ENCODE data around the gene CNOT1. TPM values are rescaled to one million over a fixed set of nuclear protein-coding genes. Genes with fewer than 3 reads are reported as not detected.

The CNOT1 gene
- total and polyA plus RNA-seq, 5 experiments from 2014 or later = 65.1 to 259 (median 95.9) TPM

DNA sequence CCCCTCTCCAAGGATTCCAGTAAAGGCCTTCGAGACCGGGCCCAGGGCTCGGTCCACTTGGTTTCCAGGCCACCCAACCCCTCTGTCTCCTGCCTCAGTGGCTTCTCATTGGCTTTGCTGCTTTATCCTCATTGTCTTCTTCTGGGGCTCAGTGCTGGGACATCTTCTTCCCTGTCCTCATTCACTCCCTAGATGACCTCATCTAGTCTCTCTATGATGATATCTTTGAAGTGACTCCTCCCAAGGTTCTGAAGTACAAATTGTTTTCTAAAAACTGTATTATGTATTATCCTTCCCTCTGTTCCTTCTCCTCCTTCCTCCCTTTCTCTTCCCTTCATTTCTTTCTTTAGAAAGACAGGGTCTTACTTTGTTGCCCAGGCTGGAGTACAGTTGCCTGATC is 156.8 kb downstream of the CNOT1 start:
- no peaks in the 10 kb centered on the region for H3K36me3 Mint-ChIP-seq
- DNase-seq (no peak), ATAC-seq (no peak)
- peaks cover 0 to 14% (median 1%) of the 10 kb centered on the region in 4 donors for H3K4me1 Mint-ChIP-seq
- no peaks in the 10 kb centered on the region for H3K9me3 Mint-ChIP-seq
- POLR2A ChIA-PET = no interaction called here
- peaks cover 16 to 57% (median 26%) of the 10 kb centered on the region in 5 donors for H3K27me3 Mint-ChIP-seq
- H3K27ac Mint-ChIP-seq = peak overlapping the region in 1 of 10 donors; percentile 25
- no peak overlapping the region for H3K4me3 Mint-ChIP-seq

DNA sequence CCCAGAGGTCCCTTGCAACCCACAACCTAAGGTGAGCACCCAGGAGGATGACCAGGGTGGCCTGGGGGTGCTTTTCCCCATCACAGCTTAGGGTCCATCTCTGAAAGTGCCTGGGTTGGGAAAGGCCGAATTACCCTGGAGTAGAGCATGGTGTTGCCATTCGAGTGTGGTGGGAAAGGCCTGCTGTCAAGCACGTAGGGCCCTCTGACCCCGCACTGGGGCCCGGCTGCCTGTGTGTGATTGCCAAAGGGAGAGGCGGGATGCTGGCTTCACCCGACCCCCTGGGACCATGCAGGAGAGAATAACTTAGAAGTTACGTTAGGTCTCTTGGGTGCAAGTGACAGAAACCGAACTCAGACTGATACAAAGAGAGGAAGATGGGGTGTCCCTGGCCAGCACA is 157.4 kb downstream of the CNOT1 start:
- H3K9me3 Mint-ChIP-seq = no peaks in the 10 kb centered on the region
- no peak overlapping the region for H3K27ac Mint-ChIP-seq
- peaks cover 17 to 63% (median 31%) of the 10 kb centered on the region in 5 donors for H3K27me3 Mint-ChIP-seq
- ATAC-seq (no peak), DNase-seq (no peak)
- H3K36me3 Mint-ChIP-seq = peaks cover 0 to 4% (median 0%) of the 10 kb centered on the region in 3 donors
- POLR2A ChIA-PET = no interaction called here
- no peak overlapping the region for H3K4me3 Mint-ChIP-seq
- H3K4me1 Mint-ChIP-seq = peaks cover 0 to 14% (median 1%) of the 10 kb centered on the region in 4 donors

DNA sequence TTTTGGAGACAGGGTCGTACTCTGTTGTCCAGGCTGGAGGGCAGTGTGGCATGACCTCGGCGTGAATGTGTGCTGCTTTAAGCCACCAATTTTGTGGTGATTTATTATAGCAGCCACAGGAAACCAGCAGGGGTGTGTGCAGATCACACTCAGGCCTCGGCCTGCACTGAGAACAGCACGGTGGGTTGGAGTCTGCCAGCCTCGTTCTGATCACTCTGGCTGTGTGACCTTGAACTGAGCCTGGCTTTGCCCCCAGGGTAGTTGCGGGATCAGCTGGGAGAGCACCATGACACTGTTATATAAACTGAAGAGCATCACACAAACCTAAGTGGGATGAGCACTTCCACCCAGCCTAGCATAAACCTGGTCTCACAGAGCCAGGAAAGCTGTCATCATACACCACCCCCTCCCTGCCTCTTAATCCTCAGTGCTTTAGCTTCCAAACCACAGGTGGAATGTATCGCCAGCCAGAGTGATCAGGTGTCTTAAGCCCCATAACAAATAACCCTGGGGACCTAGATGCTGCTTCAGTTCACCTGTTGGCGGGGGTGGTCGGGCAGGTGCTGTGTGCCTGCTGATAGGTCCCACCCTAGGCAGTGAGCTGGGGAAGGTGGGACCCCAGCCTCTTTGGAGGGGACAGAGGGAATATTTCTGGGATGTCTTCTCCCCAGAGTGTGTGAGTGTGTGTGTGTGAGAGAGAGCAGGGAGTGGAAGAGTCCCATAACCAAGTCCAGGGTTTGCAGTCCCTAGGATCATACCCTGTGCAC is 158.2 kb downstream of the CNOT1 start:
- H3K36me3 Mint-ChIP-seq = peaks cover 0 to 4% (median 2%) of the 10 kb centered on the region in 3 donors
- DNase-seq = no peak
- peaks cover 22 to 71% (median 38%) of the 10 kb centered on the region in 5 donors for H3K27me3 Mint-ChIP-seq
- H3K4me1 Mint-ChIP-seq = peaks cover 0 to 15% (median 2%) of the 10 kb centered on the region in 4 donors
- ATAC-seq = no peak
- no peak overlapping the region for H3K27ac Mint-ChIP-seq
- POLR2A ChIA-PET = no interaction called here
- no peaks in the 10 kb centered on the region for H3K9me3 Mint-ChIP-seq
- no peak overlapping the region for H3K4me3 Mint-ChIP-seq

Other genes starting within 250 kb of the CNOT1 start
- 1 to 10 TPM; 1.5 to 1.9 TPM for gene GINS3, start 237.4 kb downstream of the CNOT1 start, total RNA-seq
- 1 to 10 TPM; 1.0 to 2.7 (median 2.3) TPM for gene GINS3, start 237.4 kb downstream of the CNOT1 start, polyA plus RNA-seq
- 1 to 10 TPM; 1.5 to 1.6 TPM for gene NDRG4, start 129.7 kb downstream of the CNOT1 start, total RNA-seq
- gene NDRG4, start 129.7 kb downstream of the CNOT1 start, polyA plus RNA-seq = under 1 TPM in 2 of 3 donors, not detected in 1; 0.13 to 0.56 TPM
- gene SETD6, start 114.3 kb downstream of the CNOT1 start, total RNA-seq = 10 to 100 TPM; 38.6 to 45.6 TPM
- 10 to 100 TPM in 2 of 3 donors, 1 to 10 TPM in 1; 9.8 to 14.5 (median 11.6) TPM for gene SETD6, start 114.3 kb downstream of the CNOT1 start, polyA plus RNA-seq
- gene SLC38A7, start 54.9 kb upstream of the CNOT1 start, total RNA-seq = 10 to 100 TPM; 13.8 to 16.2 TPM
- gene SLC38A7, start 54.9 kb upstream of the CNOT1 start, polyA plus RNA-seq = 1 to 10 TPM; 3.7 to 8.7 (median 4.2) TPM
- 10 to 100 TPM; 38.6 to 40.5 TPM for gene GOT2, start 104.5 kb upstream of the CNOT1 start, total RNA-seq
- gene GOT2, start 104.5 kb upstream of the CNOT1 start, polyA plus RNA-seq = 10 to 100 TPM; 68.0 to 76.8 (median 76.6) TPM

Measured in naive thymus-derived CD8-positive, alpha-beta T cell (primary cell).